Calu3 (cell line): Measurements from ENCODE around the gene DENND6A. TPM values are rescaled to one million over a fixed set of nuclear protein-coding genes. Genes with fewer than 3 reads are reported as not detected.

Experiments used
- BruUV-seq: library from RNA; stranded (reverse); fragments of 400-500 nt; replicated peaks from 2 replicates; lab custom pipeline; 2021; lab: Mats Ljungman, UMichigan
- CTCF ChIA-PET: fragments of 300-600 bp; sonication (Branson Sonifier 250); formaldehyde crosslinking; loops from one replicate; lab custom pipeline; 2022; ENCODE audit warnings: antibody characterized with exemption; lab: Charles Lee
- DNase-seq: peaks from one replicate; pipeline ENCODE4 v3.0.0; 2022
- H3K27ac Mint-ChIP-seq: one replicate; pipeline ENCODE4 v1.8.0; 2022; ENCODE audit warnings: mixed read lengths; ENCODE audit not compliant: unreplicated experiment
- H3K27me3 Mint-ChIP-seq: one replicate; pipeline ENCODE4 v1.8.0; 2022; ENCODE audit warnings: mixed read lengths; ENCODE audit not compliant: unreplicated experiment
- H3K36me3 Mint-ChIP-seq: one replicate; pipeline ENCODE4 v1.8.0; 2022; ENCODE audit warnings: mild to moderate bottlenecking, moderate library complexity, mixed read lengths; ENCODE audit not compliant: insufficient read depth, unreplicated experiment
- H3K4me1 Mint-ChIP-seq: one replicate; pipeline ENCODE4 v1.8.0; 2022; ENCODE audit warnings: mild to moderate bottlenecking, low read depth, mixed read lengths; ENCODE audit not compliant: unreplicated experiment
- H3K4me3 Mint-ChIP-seq: one replicate; pipeline ENCODE4 v1.8.0; 2022; ENCODE audit warnings: mild to moderate bottlenecking, low read depth, moderate library complexity, mixed read lengths; ENCODE audit not compliant: unreplicated experiment
- H3K9me3 Mint-ChIP-seq: one replicate; pipeline ENCODE4 v1.8.0; 2022; ENCODE audit warnings: low read depth, mixed read lengths; ENCODE audit not compliant: unreplicated experiment
- CTCF ChIP-seq: fragments of 200-600 bp; IDR thresholded peaks from one replicate; pipeline ENCODE4 v1.8.0; 2022; ENCODE audit warnings: antibody characterized with exemption; ENCODE audit not compliant: unreplicated experiment
- intact Hi-C: fragments of 100-400 bp; cut with micrococcal nuclease; formaldehyde crosslinking; loops from one replicate; pipeline ENCODE4 v1.10.0; 2022; ENCODE audit not compliant: unreplicated experiment
- total RNA-seq: library from RNA; stranded (reverse); gene quantifications from 2 replicates; pipeline ENCODE4 v1.2.3, GENCODE V29; 2022

The DENND6A gene
- total RNA-seq, 1 experiment from 2014 or later = 23.7 TPM

GRCh38 chr3:57658536-57658935 lies 34.3 kb downstream of the DENND6A start:
- CTCF ChIA-PET = interaction anchor here (0.6 kb wide), 1 partner anchor 375 kb away, joined by 4 read pairs; no protein-coding TSS in a partner anchor

GRCh38 chr3:57655727-57656126 lies 37.1 kb downstream of the DENND6A start:
- intact Hi-C loops = no loop called here
- DNase-seq = no peak
- Mint-ChIP-seq H3K27me3 (no peaks in the 10 kb centered on the region), H3K9me3 (no peaks in the 10 kb centered on the region), H3K27ac (no peak overlapping the region), H3K36me3 (peaks cover 20% of the 10 kb centered on the region), H3K4me3 (no peak overlapping the region), H3K4me1 (no peaks in the 10 kb centered on the region)
- no TSS peak for BruUV-seq
- CTCF ChIA-PET = no interaction called here
- TF ChIP-seq CTCF = no peak

More at GRCh38 chr3:57658536-57658935, 34.3 kb downstream of the DENND6A start:
- Mint-ChIP-seq H3K9me3 (no peaks in the 10 kb centered on the region), H3K4me1 (no peaks in the 10 kb centered on the region), H3K27me3 (no peaks in the 10 kb centered on the region), H3K36me3 (peaks cover 24% of the 10 kb centered on the region), H3K4me3 (no peak overlapping the region), H3K27ac (no peak overlapping the region)
- TF ChIP-seq CTCF = no peak
- no peak for DNase-seq
- intact Hi-C loops = no loop called here
- BruUV-seq = no TSS peak

GRCh38 chr3:57654267-57654666 lies 38.6 kb downstream of the DENND6A start:
- no TSS peak for BruUV-seq
- no peaks in the 10 kb centered on the region for H3K4me1 Mint-ChIP-seq
- CTCF ChIA-PET = interaction anchor here (0.6 to 0.7 kb wide), 2 partner anchors 28 to 201 kb away, joined by 3 to 4 read pairs; no protein-coding TSS in a partner anchor
- H3K27ac Mint-ChIP-seq = no peak overlapping the region
- intact Hi-C loops = no loop called here
- no peak for TF ChIP-seq CTCF
- no peak for DNase-seq
- peaks cover 9% of the 10 kb centered on the region for H3K36me3 Mint-ChIP-seq
- no peaks in the 10 kb centered on the region for H3K9me3 Mint-ChIP-seq
- no peaks in the 10 kb centered on the region for H3K27me3 Mint-ChIP-seq
- no peak overlapping the region for H3K4me3 Mint-ChIP-seq

- Mint-ChIP-seq H3K4me3 (no peak overlapping the region), H3K27me3 (no peaks in the 10 kb centered on the region), H3K27ac (no peak overlapping the region), H3K9me3 (no peaks in the 10 kb centered on the region), H3K36me3 (no peaks in the 10 kb centered on the region), H3K4me1 (peaks cover 4% of the 10 kb centered on the region)
- intact Hi-C loops = no loop called here
- BruUV-seq = no TSS peak
- no peak for TF ChIP-seq CTCF
- DNase-seq = no peak
- CTCF ChIA-PET = no interaction called here
Observed at GRCh38 chr3:57652203-57652602, 40.7 kb downstream of the DENND6A start.
